Left forelimb (tissue), 1 donor: ENCODE data around the gene OR56A5.

Experiments used
- DNase-seq: peaks from one replicate; pipeline ENCODE4 v3.0.0-alpha.2; 2018; ENCODE audit warnings: low spot score

Gene OR56A5

GRCh38 chr11:5932671-5933070 lies 35.6 kb downstream of the OR56A5 start:
- DNase-seq, result no peak

DNA sequence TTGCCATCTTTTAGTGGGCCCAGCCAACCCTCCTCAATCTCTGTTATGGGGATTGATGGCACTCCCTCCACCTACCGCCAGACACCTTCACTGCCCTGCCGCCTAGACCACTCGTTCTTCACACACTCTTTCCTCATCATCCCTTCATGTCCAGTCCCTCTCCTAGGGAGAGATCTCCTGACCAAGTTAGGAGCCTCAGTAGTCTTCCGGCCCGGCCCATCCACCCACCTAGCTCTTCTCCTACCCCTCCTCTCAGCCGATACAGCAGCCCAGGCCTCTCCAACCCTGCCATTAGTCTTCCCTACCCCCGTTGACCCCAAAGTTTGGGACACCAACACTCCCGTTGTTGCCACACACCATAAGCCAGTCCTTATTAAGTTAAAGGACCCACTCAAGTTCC lies 37.2 kb downstream of the OR56A5 start:
- no peak for DNase-seq

DNA sequence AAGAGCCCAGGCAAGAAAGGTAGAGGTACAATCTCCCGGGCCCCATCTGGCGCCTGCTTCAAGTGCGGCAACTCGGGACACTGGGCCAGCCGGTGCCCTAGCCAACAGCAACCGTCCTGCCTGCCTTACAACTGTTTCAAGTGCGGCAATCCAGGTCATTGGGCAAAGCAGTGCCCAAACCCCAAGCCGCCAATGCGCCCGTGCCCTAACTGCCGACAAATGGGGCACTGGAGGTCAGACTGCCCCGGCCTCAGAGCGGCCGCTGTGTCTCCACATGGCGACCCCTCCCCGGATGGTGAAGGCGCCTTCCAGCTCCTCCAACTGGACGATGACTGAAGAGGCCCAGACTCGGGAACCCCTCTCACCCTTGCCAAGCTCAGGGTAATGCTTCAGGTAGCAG lies 37.7 kb downstream of the OR56A5 start:
- DNase-seq, result no peak

DNA sequence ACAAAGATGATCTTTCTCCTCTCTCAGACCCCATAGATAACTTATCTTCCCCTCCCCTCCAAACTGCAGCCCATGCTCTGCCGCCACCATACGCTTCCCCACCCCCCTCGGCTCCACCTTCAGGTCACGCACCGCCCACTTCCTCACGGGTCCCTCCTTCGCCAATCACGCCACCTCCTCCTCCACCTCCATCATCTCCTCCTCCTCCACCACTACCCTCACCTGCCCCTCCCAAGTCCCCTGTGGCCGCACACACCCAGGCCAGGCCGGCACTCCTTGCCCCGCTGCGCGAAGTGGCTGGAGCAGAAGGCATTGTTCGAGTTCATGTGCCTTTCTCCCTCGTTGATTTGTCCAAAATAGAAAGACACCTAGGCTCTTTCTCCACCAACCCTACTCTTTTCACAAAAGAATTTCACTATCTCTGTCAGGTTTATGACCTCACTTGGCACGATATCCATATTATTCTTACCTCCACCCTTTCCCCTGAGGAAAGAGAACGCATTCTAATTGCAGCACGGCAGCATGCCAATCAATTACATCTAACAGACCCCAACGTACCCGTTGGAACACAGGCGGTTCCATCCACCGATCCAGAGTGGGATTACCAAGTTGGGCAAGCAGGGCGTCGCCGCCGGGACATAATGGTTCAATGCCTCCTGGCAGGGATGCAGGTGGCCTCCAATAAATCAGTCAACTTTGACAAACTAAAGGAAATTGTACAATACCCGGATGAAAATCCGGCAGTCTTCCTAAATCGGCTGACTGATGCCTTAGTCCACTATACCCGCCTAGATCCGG lies 38.5 kb downstream of the OR56A5 start:
- DNase-seq, result no peak

DNA sequence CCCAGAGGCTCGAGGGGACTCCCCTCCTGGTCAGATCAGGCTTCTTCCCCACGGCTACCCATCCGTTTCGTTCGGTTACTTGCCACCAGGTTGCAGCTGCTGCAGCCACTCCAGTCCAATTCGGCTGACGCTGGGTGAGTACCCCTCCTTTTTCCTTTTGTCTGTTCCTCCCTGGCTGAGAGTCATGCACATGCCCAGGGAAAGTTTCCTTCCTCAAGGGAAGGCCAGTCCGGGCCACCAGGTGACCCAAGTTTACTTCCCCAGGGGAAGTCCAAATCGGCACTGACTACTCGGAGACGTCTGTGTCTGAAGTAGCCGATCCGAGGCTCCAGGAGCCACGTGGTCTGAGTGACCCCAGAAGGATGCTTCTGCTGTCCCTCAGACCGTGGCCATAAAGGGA lies 39.5 kb downstream of the OR56A5 start:
- no peak for DNase-seq

GRCh38 chr11:5928271-5928670 lies 40.0 kb downstream of the OR56A5 start:
- no peak for DNase-seq

- DNase-seq, result no peak
Measured at GRCh38 chr11:5923794-5924193, 44.5 kb downstream of the OR56A5 start.

GRCh38 chr11:5923427-5923776 lies 44.9 kb downstream of the OR56A5 start:
- no peak for DNase-seq

GRCh38 chr11:5922749-5923426 lies 45.4 kb downstream of the OR56A5 start:
- DNase-seq, result no peak
